Common myeloid progenitor, CD34-positive (primary cell): Measurements from ENCODE around the gene ZNF536.

Experiments used
- CTCF ChIA-PET: fragments of 350-600 bp; sonication (Branson Sonifier 250); formaldehyde crosslinking; loops from one replicate; lab custom pipeline; 2021; ENCODE audit warnings: antibody characterized with exemption; lab: Charles Lee
- POLR2A ChIA-PET: fragments of 350-600 bp; sonication (Branson Sonifier 250); formaldehyde crosslinking; loops from one replicate; lab custom pipeline; 2021; ENCODE audit warnings: antibody characterized with exemption; lab: Charles Lee
- DNase-seq, 3 donors: peaks; one replicate each; pipeline versions ENCODE4 v3.0.0 to v3.0.0-alpha.2; 2013
- H3K27ac ChIP-seq, 2 experiments: 1 replicate in 1 of 2; 2 replicates in 1 of 2; pipeline ENCODE4 v1.7.0; 2013; ENCODE audit warnings: inconsistent platforms in 2 of 2, low read length in 2 of 2, mild to moderate bottlenecking in 2 of 2, low read depth in 1 of 2, moderate library complexity in 1 of 2; ENCODE audit not compliant: severe bottlenecking in 2 of 2, insufficient read depth in 1 of 2, poor library complexity in 1 of 2
- H3K27me3 ChIP-seq, 5 experiments: replicated peaks in 2 of 5; 1 replicate in 3 of 5; 2 replicates in 2 of 5; pipeline versions ENCODE4 v1.6.1 to v1.7.0; 2013; ENCODE audit warnings: low read length in 4 of 5, mild to moderate bottlenecking in 2 of 5, moderate library complexity in 2 of 5, inconsistent platforms in 1 of 5; ENCODE audit not compliant: insufficient read depth in 5 of 5, control insufficient read depth in 4 of 5
- H3K36me3 ChIP-seq, 4 experiments: 1 replicate in 2 of 4; 2 replicates in 2 of 4; pipeline versions ENCODE4 v1.6.1 to v1.7.0; 2013; ENCODE audit warnings: low read length in 3 of 4, control low read depth in 1 of 4, mild to moderate bottlenecking in 1 of 4; ENCODE audit not compliant: control insufficient read depth in 4 of 4, insufficient read depth in 4 of 4
- H3K4me1 ChIP-seq, 4 experiments: 1 replicate in 3 of 4; 2 replicates in 1 of 4; pipeline versions ENCODE4 v1.6.1 to v1.7.1; 2013; ENCODE audit warnings: low read length in 3 of 4, mild to moderate bottlenecking in 3 of 4, control low read depth in 1 of 4, inconsistent platforms in 1 of 4, moderate library complexity in 1 of 4; ENCODE audit not compliant: control insufficient read depth in 4 of 4, insufficient read depth in 4 of 4; ENCODE audit errors: control extremely low read depth in 1 of 4
- H3K4me3 ChIP-seq, 7 experiments: 1 replicate in 4 of 7; 2 replicates in 3 of 7; pipeline versions ENCODE4 v1.5.1 to v1.7.0; 2013; ENCODE audit warnings: mild to moderate bottlenecking in 7 of 7, low read length in 6 of 7, moderate library complexity in 6 of 7, inconsistent platforms in 2 of 7, low read depth in 2 of 7, control low read depth in 1 of 7; ENCODE audit not compliant: insufficient read depth in 4 of 7, control insufficient read depth in 1 of 7; ENCODE audit errors: extremely low read depth in 1 of 7
- H3K9me3 ChIP-seq, 5 experiments: 1 replicate in 4 of 5; 2 replicates in 1 of 5; pipeline versions ENCODE4 v1.6.1 to v1.7.1; 2013; ENCODE audit warnings: low read length in 4 of 5, mild to moderate bottlenecking in 2 of 5, inconsistent platforms in 1 of 5, low read depth in 1 of 5, moderate library complexity in 1 of 5; ENCODE audit not compliant: control insufficient read depth in 4 of 5, insufficient read depth in 2 of 5; ENCODE audit errors: control extremely low read depth in 1 of 5
- WGBS: methylation state at CpG from one replicate; pipeline ENCODE4 v1.1.5; 2013; ENCODE audit not compliant: insufficient coverage; 5-methylcytosine and 5-hydroxymethylcytosine counted together

The ZNF536 gene

GRCh38 chr19:30530751-30531150 is 158.6 kb downstream of the ZNF536 start:
- DNase-seq: no peak
- ChIA-PET POLR2A (no interaction called here), CTCF (no interaction called here)
- WGBS: 98% methylated on average over 6 of the region's 6 CpGs
- no peaks in the 10 kb centered on the region for H3K4me1 ChIP-seq
- H3K27me3 ChIP-seq: peaks cover 0 to 5% (median 0%) of the 10 kb centered on the region in 5 experiments
- H3K4me3 ChIP-seq: no peak overlapping the region
- H3K27ac ChIP-seq: no peak overlapping the region
- no peaks in the 10 kb centered on the region for H3K36me3 ChIP-seq
- no peaks in the 10 kb centered on the region for H3K9me3 ChIP-seq

GRCh38 chr19:30535011-30535410 is 162.8 kb downstream of the ZNF536 start:
- Histone ChIP-seq H3K4me1 (no peaks in the 10 kb centered on the region), H3K27ac (no peak overlapping the region), H3K36me3 (no peaks in the 10 kb centered on the region), H3K4me3 (no peak overlapping the region), H3K9me3 (peaks cover 0 to 3% (median 0%) of the 10 kb centered on the region in 5 experiments), H3K27me3 (peaks cover 0 to 2% (median 0%) of the 10 kb centered on the region in 5 experiments)
- WGBS: 97% methylated on average over 9 of the region's 9 CpGs
- ChIA-PET CTCF (no interaction called here), POLR2A (no interaction called here)
- DNase-seq: no peak

GRCh38 chr19:30536975-30537374 is 164.8 kb downstream of the ZNF536 start:
- Histone ChIP-seq H3K4me1 (peaks cover 0 to 2% (median 0%) of the 10 kb centered on the region in 4 experiments), H3K4me3 (no peak overlapping the region), H3K9me3 (peaks cover 0 to 3% (median 0%) of the 10 kb centered on the region in 5 experiments), H3K27ac (no peak overlapping the region), H3K27me3 (peaks cover 0 to 2% (median 0%) of the 10 kb centered on the region in 5 experiments), H3K36me3 (no peaks in the 10 kb centered on the region)
- 87% methylated on average over 5 of the region's 7 CpGs for WGBS
- CTCF ChIA-PET: no interaction called here
- no peak for DNase-seq
- POLR2A ChIA-PET: no interaction called here

GRCh38 chr19:30539315-30539714 is 167.1 kb downstream of the ZNF536 start:
- no peaks in the 10 kb centered on the region for H3K27me3 ChIP-seq
- no peak overlapping the region for H3K4me3 ChIP-seq
- ChIA-PET CTCF (no interaction called here), POLR2A (no interaction called here)
- 96% methylated on average over 3 of the region's 4 CpGs for WGBS
- peaks cover 0 to 2% (median 0%) of the 10 kb centered on the region in 4 experiments for H3K4me1 ChIP-seq
- no peak for DNase-seq
- peaks cover 0 to 3% (median 0%) of the 10 kb centered on the region in 5 experiments for H3K9me3 ChIP-seq
- H3K36me3 ChIP-seq: no peaks in the 10 kb centered on the region
- no peak overlapping the region for H3K27ac ChIP-seq

- 92% methylated on average over 7 of the region's 11 CpGs for WGBS
- peaks cover 0 to 3% (median 0%) of the 10 kb centered on the region in 5 experiments for H3K9me3 ChIP-seq
- no peak overlapping the region for H3K4me3 ChIP-seq
- ChIA-PET POLR2A (no interaction called here), CTCF (no interaction called here)
- no peaks in the 10 kb centered on the region for H3K27me3 ChIP-seq
- no peaks in the 10 kb centered on the region for H3K36me3 ChIP-seq
- peaks cover 0 to 2% (median 0%) of the 10 kb centered on the region in 4 experiments for H3K4me1 ChIP-seq
- no peak for DNase-seq
- H3K27ac ChIP-seq: no peak overlapping the region
These were observed 167.8 kb downstream of the ZNF536 start for GRCh38 chr19:30539981-30540380.

GRCh38 chr19:30540761-30541160 is 168.6 kb downstream of the ZNF536 start:
- DNase-seq: no peak
- H3K27ac ChIP-seq: no peak overlapping the region
- peaks cover 0 to 3% (median 0%) of the 10 kb centered on the region in 5 experiments for H3K9me3 ChIP-seq
- ChIA-PET CTCF (no interaction called here), POLR2A (no interaction called here)
- H3K36me3 ChIP-seq: no peaks in the 10 kb centered on the region
- peaks cover 0 to 2% (median 0%) of the 10 kb centered on the region in 4 experiments for H3K4me1 ChIP-seq
- no peak overlapping the region for H3K4me3 ChIP-seq
- WGBS: 35% methylated on average over 4 of the region's 6 CpGs
- H3K27me3 ChIP-seq: no peaks in the 10 kb centered on the region

- POLR2A ChIA-PET: no interaction called here
- Histone ChIP-seq H3K27ac (no peak overlapping the region), H3K9me3 (peaks cover 0 to 3% (median 0%) of the 10 kb centered on the region in 5 experiments), H3K27me3 (no peaks in the 10 kb centered on the region), H3K4me1 (peaks cover 0 to 2% (median 0%) of the 10 kb centered on the region in 4 experiments), H3K36me3 (no peaks in the 10 kb centered on the region), H3K4me3 (no peak overlapping the region)
- CTCF ChIA-PET: no interaction called here
- no peak for DNase-seq
These were observed 169.4 kb downstream of the ZNF536 start for GRCh38 chr19:30541575-30541974.
